HepG2 (cell line): ENCODE measurements around the gene EMC8. TPM values are rescaled to one million over a fixed set of nuclear protein-coding genes. Genes with fewer than 3 reads are reported as not detected.

ENCODE experiments used
- BHLHE40 ChIP-seq: IDR thresholded peaks from 2 replicates; pipeline ENCODE4 v1.6.1; 2011; ENCODE audit warnings: low read length, improper control_type of control experiment
- DMAP1 ChIP-seq: IDR thresholded peaks from 2 replicates; pipeline ENCODE4 v1.6.1; 2016
- GATAD1 ChIP-seq: IDR thresholded peaks from 2 replicates; pipeline ENCODE4 v1.6.1; 2016; ENCODE audit warnings: missing genetic modification reagents, missing compliant biosample characterization
- GZF1 ChIP-seq: sonication (generic); formaldehyde crosslinking; IDR thresholded peaks from 2 replicates; pipeline ENCODE4 v1.5.1; 2020; ENCODE audit warnings: mild to moderate bottlenecking, missing genetic modification reagents
- HOXA9 ChIP-seq: sonication (generic); formaldehyde crosslinking; IDR thresholded peaks from 2 replicates; pipeline ENCODE4 v1.8.1; 2022; ENCODE audit warnings: missing genetic modification reagents, mild to moderate bottlenecking, moderate library complexity, borderline replicate concordance
- KLF12 ChIP-seq: sonication (generic); formaldehyde crosslinking; IDR thresholded peaks from 2 replicates; pipeline ENCODE4 v1.4.0; 2020; ENCODE audit warnings: missing genetic modification reagents, borderline replicate concordance
- MAZ ChIP-seq, 2 experiments: sonication (generic) in 1 of 2; formaldehyde crosslinking in 1 of 2; IDR thresholded peaks; 2 replicates each; pipeline versions ENCODE4 v1.5.0 to v1.6.1; 2012 to 2020; ENCODE audit warnings: low read depth in 2 of 2, mild to moderate bottlenecking in 2 of 2, borderline replicate concordance in 1 of 2, improper control_type of control experiment in 1 of 2, low read length in 1 of 2, missing genetic modification reagents in 1 of 2, moderate library complexity in 1 of 2
- NFRKB ChIP-seq: fragments of 450-650 bp; IDR thresholded peaks from 2 replicates; pipeline ENCODE4 v1.6.1; 2017
- SOX5 ChIP-seq: IDR thresholded peaks from 2 replicates; pipeline ENCODE4 v1.6.1; 2016; ENCODE audit warnings: borderline replicate concordance
- TEAD3 ChIP-seq: optimal IDR thresholded peaks from 2 replicates; pipeline ENCODE3; 2016; ENCODE audit warnings: borderline replicate concordance
- THAP11 ChIP-seq: IDR thresholded peaks from 2 replicates; pipeline ENCODE4 v1.6.1; 2016; ENCODE audit warnings: missing biosample characterization, missing genetic modification reagents
- ZBTB8A ChIP-seq: sonication (generic); formaldehyde crosslinking; IDR thresholded peaks from 2 replicates; pipeline ENCODE4 v1.4.0; 2020; ENCODE audit warnings: mild to moderate bottlenecking, low read depth, missing genetic modification reagents, borderline replicate concordance
- ZNF234 ChIP-seq: sonication (generic); formaldehyde crosslinking; conservative IDR thresholded peaks from 2 replicates; pipeline ENCODE4 v1.5.1; 2020; ENCODE audit warnings: mild to moderate bottlenecking, missing genetic modification reagents
- ZNF337 ChIP-seq: sonication (generic); formaldehyde crosslinking; IDR thresholded peaks from 2 replicates; pipeline ENCODE4 v1.5.1; 2020; ENCODE audit warnings: missing genetic modification reagents, low read depth, mild to moderate bottlenecking, borderline replicate concordance
- ZNF577 ChIP-seq: sonication (generic); formaldehyde crosslinking; IDR thresholded peaks from 2 replicates; pipeline ENCODE4 v1.4.0; 2020; ENCODE audit warnings: mild to moderate bottlenecking, low read depth, missing genetic modification reagents, borderline replicate concordance
- polyA plus RNA-seq, 8 experiments: library from polyadenylated mRNA; depleted of rRNA in 3 of 8; stranded (reverse) in 7 of 8; unstranded in 1 of 8; fragments of >200 nt; fragmentation: Illumina TruSeq in 4 of 8; extraction: Trizol in 4 of 8; gene quantifications; 2 replicates each; pipeline versions ENCODE4 v1.2.1 to v1.2.3, GENCODE V29; 2011 to 2016; ENCODE audit warnings: low read depth in 4 of 8, missing spikeins in 1 of 8, mixed read lengths in 1 of 8; ENCODE audit not compliant: insufficient read depth in 1 of 8
- total RNA-seq, 5 experiments: library from RNA; depleted of rRNA; stranded (reverse); fragments of >200 nt; fragmentation: Illumina TruSeq; extraction: Trizol; gene quantifications; 2 replicates each; pipeline ENCODE4 v1.2.3, GENCODE V29; 2016; ENCODE audit warnings: low read depth in 1 of 5
- TF ChIP-seq, protein P1 (sequence below): sonication (generic); formaldehyde crosslinking; IDR thresholded peaks from 2 replicates; pipeline ENCODE4 v1.5.0; 2020; ENCODE audit warnings: mild to moderate bottlenecking, missing genetic modification reagents
- TF ChIP-seq, protein P2 (sequence below): sonication (generic); formaldehyde crosslinking; IDR thresholded peaks from 2 replicates; pipeline ENCODE4 v1.4.0; 2020; ENCODE audit warnings: missing genetic modification reagents
- TF ChIP-seq, protein P3 (sequence below): sonication (generic); formaldehyde crosslinking; conservative IDR thresholded peaks from 2 replicates; pipeline ENCODE4 v1.4.0; 2020; ENCODE audit warnings: missing genetic modification reagents
- TF ChIP-seq, protein P4 (sequence below): sonication (generic); formaldehyde crosslinking; IDR thresholded peaks from 2 replicates; pipeline ENCODE4 v1.4.0; 2020; ENCODE audit warnings: missing genetic modification reagents, borderline replicate concordance

Gene EMC8
- total and polyA plus RNA-seq, 2 of the 13 experiments (the other 11 are each of a cell fraction or from before 2014, with no cell fraction given): 55.0 to 76.0 TPM

- TF ChIP-seq, protein P1, sequence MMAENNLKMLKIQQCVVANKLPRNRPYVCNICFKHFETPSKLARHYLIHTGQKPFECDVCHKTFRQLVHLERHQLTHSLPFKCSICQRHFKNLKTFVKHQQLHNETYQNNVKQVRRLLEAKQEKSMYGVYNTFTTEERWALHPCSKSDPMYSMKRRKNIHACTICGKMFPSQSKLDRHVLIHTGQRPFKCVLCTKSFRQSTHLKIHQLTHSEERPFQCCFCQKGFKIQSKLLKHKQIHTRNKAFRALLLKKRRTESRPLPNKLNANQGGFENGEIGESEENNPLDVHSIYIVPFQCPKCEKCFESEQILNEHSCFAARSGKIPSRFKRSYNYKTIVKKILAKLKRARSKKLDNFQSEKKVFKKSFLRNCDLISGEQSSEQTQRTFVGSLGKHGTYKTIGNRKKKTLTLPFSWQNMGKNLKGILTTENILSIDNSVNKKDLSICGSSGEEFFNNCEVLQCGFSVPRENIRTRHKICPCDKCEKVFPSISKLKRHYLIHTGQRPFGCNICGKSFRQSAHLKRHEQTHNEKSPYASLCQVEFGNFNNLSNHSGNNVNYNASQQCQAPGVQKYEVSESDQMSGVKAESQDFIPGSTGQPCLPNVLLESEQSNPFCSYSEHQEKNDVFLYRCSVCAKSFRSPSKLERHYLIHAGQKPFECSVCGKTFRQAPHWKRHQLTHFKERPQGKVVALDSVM (CRISPR knock-in tag): peak; percentile 55; the same call in 1 of the 2 replicates
- TF ChIP-seq ZBTB8A (CRISPR knock-in tag) (no peak), ZNF337 (CRISPR knock-in tag) (no peak), ZNF577 (CRISPR knock-in tag) (no peak), NFRKB (no peak), SOX5 (CRISPR knock-in tag) (peak; percentile 20; the same call in 1 of the 2 replicates), ZNF234 (CRISPR knock-in tag) (no peak), THAP11 (peak; percentile 28; the same call in 1 of the 2 replicates), TEAD3 (CRISPR knock-in tag) (no peak), KLF12 (no peak), BHLHE40 (no peak), DMAP1 (no peak), MAZ (IDR thresholded peaks at IDR 0.05; ENCODE audit: borderline replicate concordance, low read depth, low read length) (no peak), MAZ (CRISPR knock-in tag; IDR thresholded peaks at IDR 0.05; ENCODE audit: low read depth) (no peak), GATAD1 (CRISPR knock-in tag) (no peak), GZF1 (CRISPR knock-in tag) (0 out of 2 replicates have a peak, but pooled peaks have one; percentile 56), HOXA9 (no peak)
- TF ChIP-seq, protein P2, sequence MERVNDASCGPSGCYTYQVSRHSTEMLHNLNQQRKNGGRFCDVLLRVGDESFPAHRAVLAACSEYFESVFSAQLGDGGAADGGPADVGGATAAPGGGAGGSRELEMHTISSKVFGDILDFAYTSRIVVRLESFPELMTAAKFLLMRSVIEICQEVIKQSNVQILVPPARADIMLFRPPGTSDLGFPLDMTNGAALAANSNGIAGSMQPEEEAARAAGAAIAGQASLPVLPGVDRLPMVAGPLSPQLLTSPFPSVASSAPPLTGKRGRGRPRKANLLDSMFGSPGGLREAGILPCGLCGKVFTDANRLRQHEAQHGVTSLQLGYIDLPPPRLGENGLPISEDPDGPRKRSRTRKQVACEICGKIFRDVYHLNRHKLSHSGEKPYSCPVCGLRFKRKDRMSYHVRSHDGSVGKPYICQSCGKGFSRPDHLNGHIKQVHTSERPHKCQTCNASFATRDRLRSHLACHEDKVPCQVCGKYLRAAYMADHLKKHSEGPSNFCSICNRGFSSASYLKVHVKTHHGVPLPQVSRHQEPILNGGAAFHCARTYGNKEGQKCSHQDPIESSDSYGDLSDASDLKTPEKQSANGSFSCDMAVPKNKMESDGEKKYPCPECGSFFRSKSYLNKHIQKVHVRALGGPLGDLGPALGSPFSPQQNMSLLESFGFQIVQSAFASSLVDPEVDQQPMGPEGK (CRISPR knock-in tag): no peak
- TF ChIP-seq, protein P3, sequence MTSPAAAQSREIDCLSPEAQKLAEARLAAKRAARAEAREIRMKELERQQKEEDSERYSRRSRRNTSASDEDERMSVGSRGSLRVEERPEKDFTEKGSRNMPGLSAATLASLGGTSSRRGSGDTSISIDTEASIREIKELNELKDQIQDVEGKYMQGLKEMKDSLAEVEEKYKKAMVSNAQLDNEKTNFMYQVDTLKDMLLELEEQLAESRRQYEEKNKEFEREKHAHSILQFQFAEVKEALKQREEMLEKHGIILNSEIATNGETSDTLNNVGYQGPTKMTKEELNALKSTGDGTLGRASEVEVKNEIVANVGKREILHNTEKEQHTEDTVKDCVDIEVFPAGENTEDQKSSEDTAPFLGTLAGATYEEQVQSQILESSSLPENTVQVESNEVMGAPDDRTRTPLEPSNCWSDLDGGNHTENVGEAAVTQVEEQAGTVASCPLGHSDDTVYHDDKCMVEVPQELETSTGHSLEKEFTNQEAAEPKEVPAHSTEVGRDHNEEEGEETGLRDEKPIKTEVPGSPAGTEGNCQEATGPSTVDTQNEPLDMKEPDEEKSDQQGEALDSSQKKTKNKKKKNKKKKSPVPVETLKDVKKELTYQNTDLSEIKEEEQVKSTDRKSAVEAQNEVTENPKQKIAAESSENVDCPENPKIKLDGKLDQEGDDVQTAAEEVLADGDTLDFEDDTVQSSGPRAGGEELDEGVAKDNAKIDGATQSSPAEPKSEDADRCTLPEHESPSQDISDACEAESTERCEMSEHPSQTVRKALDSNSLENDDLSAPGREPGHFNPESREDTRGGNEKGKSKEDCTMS (CRISPR knock-in tag): no peak
- TF ChIP-seq, protein P4, sequence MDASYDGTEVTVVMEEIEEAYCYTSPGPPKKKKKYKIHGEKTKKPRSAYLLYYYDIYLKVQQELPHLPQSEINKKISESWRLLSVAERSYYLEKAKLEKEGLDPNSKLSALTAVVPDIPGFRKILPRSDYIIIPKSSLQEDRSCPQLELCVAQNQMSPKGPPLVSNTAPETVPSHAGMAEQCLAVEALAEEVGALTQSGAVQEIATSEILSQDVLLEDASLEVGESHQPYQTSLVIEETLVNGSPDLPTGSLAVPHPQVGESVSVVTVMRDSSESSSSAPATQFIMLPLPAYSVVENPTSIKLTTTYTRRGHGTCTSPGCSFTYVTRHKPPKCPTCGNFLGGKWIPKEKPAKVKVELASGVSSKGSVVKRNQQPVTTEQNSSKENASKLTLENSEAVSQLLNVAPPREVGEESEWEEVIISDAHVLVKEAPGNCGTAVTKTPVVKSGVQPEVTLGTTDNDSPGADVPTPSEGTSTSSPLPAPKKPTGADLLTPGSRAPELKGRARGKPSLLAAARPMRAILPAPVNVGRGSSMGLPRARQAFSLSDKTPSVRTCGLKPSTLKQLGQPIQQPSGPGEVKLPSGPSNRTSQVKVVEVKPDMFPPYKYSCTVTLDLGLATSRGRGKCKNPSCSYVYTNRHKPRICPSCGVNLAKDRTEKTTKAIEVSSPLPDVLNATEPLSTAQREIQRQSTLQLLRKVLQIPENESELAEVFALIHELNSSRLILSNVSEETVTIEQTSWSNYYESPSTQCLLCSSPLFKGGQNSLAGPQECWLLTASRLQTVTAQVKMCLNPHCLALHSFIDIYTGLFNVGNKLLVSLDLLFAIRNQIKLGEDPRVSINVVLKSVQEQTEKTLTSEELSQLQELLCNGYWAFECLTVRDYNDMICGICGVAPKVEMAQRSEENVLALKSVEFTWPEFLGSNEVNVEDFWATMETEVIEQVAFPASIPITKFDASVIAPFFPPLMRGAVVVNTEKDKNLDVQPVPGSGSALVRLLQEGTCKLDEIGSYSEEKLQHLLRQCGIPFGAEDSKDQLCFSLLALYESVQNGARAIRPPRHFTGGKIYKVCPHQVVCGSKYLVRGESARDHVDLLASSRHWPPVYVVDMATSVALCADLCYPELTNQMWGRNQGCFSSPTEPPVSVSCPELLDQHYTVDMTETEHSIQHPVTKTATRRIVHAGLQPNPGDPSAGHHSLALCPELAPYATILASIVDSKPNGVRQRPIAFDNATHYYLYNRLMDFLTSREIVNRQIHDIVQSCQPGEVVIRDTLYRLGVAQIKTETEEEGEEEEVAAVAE (CRISPR knock-in tag): no peak
These were observed 45.4 kb upstream of the EMC8 start (continued) for GRCh38 chr16:85844786-85845185.
